Mammary epithelial cell (primary cell): Measurements from ENCODE around the gene ROPN1.

Experiments used
- CTCF ChIP-seq, 2 donors: IDR thresholded peaks in 1 of 2; conservative IDR thresholded peaks in 1 of 2; 2 replicates each; pipeline ENCODE4 v1.5.1; 2011 to 2012; ENCODE audit warnings: inconsistent platforms in 2 of 2, low read length in 2 of 2, mild to moderate bottlenecking in 2 of 2, control low read depth in 1 of 2, low read depth in 1 of 2; ENCODE audit not compliant: insufficient read depth in 1 of 2; ENCODE audit errors: extremely low read depth in 1 of 2
- EZH2 ChIP-seq: IDR thresholded peaks from 2 replicates; pipeline ENCODE4 v1.6.1; 2012; ENCODE audit warnings: low read length, inconsistent platforms, borderline replicate concordance

- TF ChIP-seq CTCF (conservative IDR thresholded peaks at IDR 0.05 in 1 of 2, IDR thresholded peaks at IDR 0.05 in 1 of 2; ENCODE audit: extremely low read depth in 1 of 2, insufficient read depth in 1 of 2, low read depth in 1 of 2, low read length in 2 of 2) (no peak), EZH2 (no peak)
Measured at GRCh38 chr3:123960781-123961507, 31.0 kb downstream of the ROPN1 start, which contains the start of gene CCDC14.
